ENCODE results near the gene RNF44. TPM values are rescaled to one million over a fixed set of nuclear protein-coding genes. Genes with fewer than 3 reads are reported as not detected.

Gene RNF44
- total RNA-seq, 1 donor from 2014 or later: 11.7 TPM

DNA sequence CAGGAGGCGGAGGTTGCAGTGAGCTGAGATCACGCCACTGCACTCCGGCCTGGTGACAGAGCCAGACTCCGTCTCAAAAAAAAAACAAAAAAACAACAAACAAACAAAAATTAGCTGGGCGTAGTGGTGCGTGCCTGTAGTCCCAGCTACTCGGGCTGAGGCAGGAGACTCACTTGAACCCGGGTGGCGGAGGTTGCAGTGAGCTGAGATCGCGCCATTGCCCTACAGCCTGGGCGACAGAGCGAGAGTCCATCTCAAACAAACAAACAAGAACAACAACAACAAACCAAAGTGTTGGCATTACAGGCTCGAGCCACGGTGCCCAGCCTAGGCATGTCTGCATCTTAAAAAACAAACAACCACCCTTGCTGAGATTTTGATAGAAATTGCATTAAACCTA is 12.2 kb downstream of the RNF44 start:
- Mint-ChIP-seq H3K27me3 (ENCODE audit: insufficient read depth, low read depth) (peaks cover 18% of the 10 kb centered on the region), H3K4me1 (no peaks in the 10 kb centered on the region), H3K9me3 (no peaks in the 10 kb centered on the region), H3K27ac (no peak overlapping the region), H3K4me3 (no peak overlapping the region), H3K36me3 (peaks cover 6% of the 10 kb centered on the region)
- Histone ChIP-seq H3K27me3 (no peaks in the 10 kb centered on the region), H3K9ac (no peak overlapping the region), H3F3A (ENCODE audit: low read depth) (peaks cover 2% of the 10 kb centered on the region), H3K9me3 (ENCODE audit: low read depth) (no peaks in the 10 kb centered on the region), H3K4me3 (no peak overlapping the region), H3K79me2 (ENCODE audit: low read depth) (no peaks in the 10 kb centered on the region), H3K4me1 (no peaks in the 10 kb centered on the region), H3K36me3 (no peaks in the 10 kb centered on the region), H3K4me2 (no peak overlapping the region), H4K20me1 (ENCODE audit: low read depth) (peaks cover 7% of the 10 kb centered on the region), H2AFZ (replicated peaks) (no peak overlapping the region), H3K27ac (no peak overlapping the region)
- no peak for TF ChIP-seq EZH2phosphoT487 (IDR thresholded peaks at IDR 0.05)
- no peak for TF ChIP-seq EZH2 (IDR thresholded peaks at IDR 0.05)
- TF ChIP-seq, protein P1, sequence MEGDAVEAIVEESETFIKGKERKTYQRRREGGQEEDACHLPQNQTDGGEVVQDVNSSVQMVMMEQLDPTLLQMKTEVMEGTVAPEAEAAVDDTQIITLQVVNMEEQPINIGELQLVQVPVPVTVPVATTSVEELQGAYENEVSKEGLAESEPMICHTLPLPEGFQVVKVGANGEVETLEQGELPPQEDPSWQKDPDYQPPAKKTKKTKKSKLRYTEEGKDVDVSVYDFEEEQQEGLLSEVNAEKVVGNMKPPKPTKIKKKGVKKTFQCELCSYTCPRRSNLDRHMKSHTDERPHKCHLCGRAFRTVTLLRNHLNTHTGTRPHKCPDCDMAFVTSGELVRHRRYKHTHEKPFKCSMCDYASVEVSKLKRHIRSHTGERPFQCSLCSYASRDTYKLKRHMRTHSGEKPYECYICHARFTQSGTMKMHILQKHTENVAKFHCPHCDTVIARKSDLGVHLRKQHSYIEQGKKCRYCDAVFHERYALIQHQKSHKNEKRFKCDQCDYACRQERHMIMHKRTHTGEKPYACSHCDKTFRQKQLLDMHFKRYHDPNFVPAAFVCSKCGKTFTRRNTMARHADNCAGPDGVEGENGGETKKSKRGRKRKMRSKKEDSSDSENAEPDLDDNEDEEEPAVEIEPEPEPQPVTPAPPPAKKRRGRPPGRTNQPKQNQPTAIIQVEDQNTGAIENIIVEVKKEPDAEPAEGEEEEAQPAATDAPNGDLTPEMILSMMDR (IDR thresholded peaks at IDR 0.05): no peak
- DNase-seq (ENCODE audit: low spot score): no peak

DNA sequence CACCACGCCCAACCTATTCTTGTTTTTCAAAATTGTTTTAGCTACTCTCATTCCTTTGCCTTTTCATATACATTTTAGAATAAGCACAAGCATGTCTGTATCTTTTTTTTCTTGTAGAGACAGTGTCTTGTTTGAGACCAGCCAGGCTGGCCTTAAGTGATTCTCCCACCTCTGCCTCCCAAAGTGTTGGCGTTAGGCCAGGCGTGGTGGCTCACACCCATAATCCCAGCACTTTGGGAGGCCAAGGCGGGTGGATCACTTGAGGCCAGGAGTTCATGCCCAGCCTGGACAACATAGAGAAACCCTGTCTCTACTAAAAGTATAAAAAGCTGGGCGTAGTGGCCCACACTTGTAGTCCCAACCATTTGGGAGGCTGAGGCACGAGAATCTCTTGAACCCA is 13.1 kb downstream of the RNF44 start:
- TF ChIP-seq, protein P1 (IDR thresholded peaks at IDR 0.05): no peak
- TF ChIP-seq EZH2phosphoT487 (IDR thresholded peaks at IDR 0.05) (no peak), EZH2 (IDR thresholded peaks at IDR 0.05) (no peak)
- H3K27me3 ChIP-seq: no peaks in the 10 kb centered on the region
- no peaks in the 10 kb centered on the region for H3K79me2 ChIP-seq (ENCODE audit: low read depth)
- peaks cover 18% of the 10 kb centered on the region for H3K27me3 Mint-ChIP-seq (ENCODE audit: insufficient read depth, low read depth)
- no peak overlapping the region for H3K27ac Mint-ChIP-seq
- peaks cover 2% of the 10 kb centered on the region for H3F3A ChIP-seq (ENCODE audit: low read depth)
- no peak overlapping the region for H3K4me3 ChIP-seq
- H3K9me3 Mint-ChIP-seq: no peaks in the 10 kb centered on the region
- DNase-seq (ENCODE audit: low spot score): no peak
- H3K36me3 Mint-ChIP-seq: peaks cover 4% of the 10 kb centered on the region
- peaks cover 7% of the 10 kb centered on the region for H4K20me1 ChIP-seq (ENCODE audit: low read depth)
- no peak overlapping the region for H2AFZ ChIP-seq (replicated peaks)
- H3K9me3 ChIP-seq (ENCODE audit: low read depth): no peaks in the 10 kb centered on the region
- no peak overlapping the region for H3K27ac ChIP-seq
- no peak overlapping the region for H3K4me3 Mint-ChIP-seq
- H3K36me3 ChIP-seq: no peaks in the 10 kb centered on the region
- H3K4me1 Mint-ChIP-seq: no peaks in the 10 kb centered on the region
- H3K9ac ChIP-seq: no peak overlapping the region
- H3K4me1 ChIP-seq: no peaks in the 10 kb centered on the region
- H3K4me2 ChIP-seq: no peak overlapping the region

DNA sequence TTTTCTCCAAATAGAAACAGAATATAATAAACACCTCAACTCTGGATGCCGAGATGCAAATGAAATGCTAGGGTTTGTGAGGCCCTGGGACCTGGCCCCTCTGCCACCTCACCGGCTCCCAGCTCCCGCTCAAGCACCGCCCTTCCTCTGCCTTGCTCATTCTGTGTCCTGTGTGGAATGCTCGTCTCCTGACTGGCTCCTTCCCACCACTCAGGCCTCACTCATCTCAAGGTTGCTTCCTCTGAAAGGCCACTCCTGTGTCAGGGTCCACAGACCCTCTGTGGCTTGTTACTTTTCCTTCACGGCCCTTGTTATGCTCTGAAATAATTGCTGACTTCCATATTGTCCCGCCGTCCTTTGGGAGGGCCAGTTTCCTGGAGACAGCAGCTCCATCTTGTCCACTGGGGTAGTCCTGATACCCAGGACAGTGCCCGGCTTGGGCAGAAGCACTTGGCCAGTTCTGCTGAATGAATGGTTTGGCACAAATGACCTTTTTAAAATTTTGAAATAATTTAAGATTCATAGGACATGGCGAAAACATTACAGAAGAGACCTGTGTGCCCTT is 15.4 kb downstream of the RNF44 start:
- H3K79me2 ChIP-seq (ENCODE audit: low read depth): no peaks in the 10 kb centered on the region
- peaks cover 2% of the 10 kb centered on the region for H3F3A ChIP-seq (ENCODE audit: low read depth)
- H3K4me3 Mint-ChIP-seq: no peak overlapping the region
- no peaks in the 10 kb centered on the region for H3K36me3 ChIP-seq
- no peaks in the 10 kb centered on the region for H3K27me3 ChIP-seq
- no peaks in the 10 kb centered on the region for H3K9me3 Mint-ChIP-seq
- H3K4me1 ChIP-seq: no peaks in the 10 kb centered on the region
- no peak overlapping the region for H3K4me2 ChIP-seq
- H3K4me3 ChIP-seq: no peak overlapping the region
- no peaks in the 10 kb centered on the region for H3K9me3 ChIP-seq (ENCODE audit: low read depth)
- H3K36me3 Mint-ChIP-seq: peaks cover 4% of the 10 kb centered on the region
- H3K4me1 Mint-ChIP-seq: no peaks in the 10 kb centered on the region
- no peak overlapping the region for H3K27ac Mint-ChIP-seq
- H3K9ac ChIP-seq: no peak overlapping the region
- no peak overlapping the region for H3K27ac ChIP-seq
- TF ChIP-seq EZH2phosphoT487 (IDR thresholded peaks at IDR 0.05) (no peak), EZH2 (IDR thresholded peaks at IDR 0.05) (no peak)
- TF ChIP-seq, protein P1 (IDR thresholded peaks at IDR 0.05): no peak
- H3K27me3 Mint-ChIP-seq (ENCODE audit: insufficient read depth, low read depth): peaks cover 15% of the 10 kb centered on the region
- no peak for DNase-seq (ENCODE audit: low spot score)
- H4K20me1 ChIP-seq (ENCODE audit: low read depth): no peaks in the 10 kb centered on the region
- no peak overlapping the region for H2AFZ ChIP-seq (replicated peaks)

Measured in neural progenitor cell (in vitro differentiated cells).